Stimulated activated CD4-positive, alpha-beta T cell treated with anti-CD3 and anti-CD28 coated beads, Interleukin-1b, Interleukin-23, amount 100 ng/mL, for 4 hours (primary cell): ENCODE measurements around the gene ATXN2.
A peak's percentile ranks its signal among the peaks of the same experiment; 100 is the strongest.

Experiments
- DNase-seq, 2 donors: peaks; one replicate each; pipeline ENCODE4 v3.0.0-alpha.2; 2020; ENCODE audit warnings: low read depth in 2 of 2

ATXN2 gene

GRCh38 chr12:111453071-111453989, 145.8 kb downstream of the ATXN2 start:
- DNase-seq: no peak

GRCh38 chr12:111451649-111452129, 147.4 kb downstream of the ATXN2 start:
- DNase-seq: no peak

- DNase-seq: no peak
Observed at GRCh38 chr12:111451232-111451631, 147.9 kb downstream of the ATXN2 start.

GRCh38 chr12:111450676-111451075, 148.4 kb downstream of the ATXN2 start:
- no peak for DNase-seq

- no peak for DNase-seq
Observed at GRCh38 chr12:111448846-111449790, 150.0 kb downstream of the ATXN2 start.

GRCh38 chr12:111448266-111448830, 150.8 kb downstream of the ATXN2 start:
- DNase-seq: no peak

GRCh38 chr12:111447571-111448265, 151.4 kb downstream of the ATXN2 start:
- DNase-seq: no peak

- DNase-seq: no peak
Observed at GRCh38 chr12:111446631-111447570, 152.2 kb downstream of the ATXN2 start.

GRCh38 chr12:111445726-111446581, 153.2 kb downstream of the ATXN2 start:
- no peak for DNase-seq

GRCh38 chr12:111444925-111445725, 154.0 kb downstream of the ATXN2 start:
- peak; percentile 55 to 70 for DNase-seq

- no peak for DNase-seq
Observed at GRCh38 chr12:111444314-111444924, 154.7 kb downstream of the ATXN2 start.

- DNase-seq: no peak
Observed at GRCh38 chr12:111443586-111443985, 155.5 kb downstream of the ATXN2 start.

- DNase-seq: no peak
Observed at GRCh38 chr12:111443086-111443485, 156.0 kb downstream of the ATXN2 start.

- no peak for DNase-seq
Observed at GRCh38 chr12:111442301-111443045, 156.6 kb downstream of the ATXN2 start.

GRCh38 chr12:111441107-111441928, 157.8 kb downstream of the ATXN2 start:
- DNase-seq: no peak

GRCh38 chr12:111440631-111441030, 158.5 kb downstream of the ATXN2 start:
- no peak for DNase-seq
